SKM-1 treated with dmso at 0.1 percent for 144 hours (cell line): ENCODE data around the gene RELN.

Source experiments
- DNase-seq: peaks from one replicate; lab custom pipeline; 2025; ENCODE audit not compliant: unreplicated experiment; lab: John Stamatoyannopoulos, UW

The RELN gene

GRCh38 chr7:103651593-103652377 lies 337.7 kb downstream of the RELN start:
- DNase-seq = no peak

GRCh38 chr7:103649052-103649451 lies 340.4 kb downstream of the RELN start:
- DNase-seq = no peak

GRCh38 chr7:103648135-103648534 lies 341.3 kb downstream of the RELN start:
- no peak for DNase-seq

GRCh38 chr7:103644319-103644718 lies 345.1 kb downstream of the RELN start:
- no peak for DNase-seq

GRCh38 chr7:103640031-103640779 lies 349.3 kb downstream of the RELN start:
- DNase-seq = no peak

- no peak for DNase-seq
Measured at GRCh38 chr7:103637726-103638125, 351.7 kb downstream of the RELN start.

GRCh38 chr7:103637094-103637493 lies 352.4 kb downstream of the RELN start:
- DNase-seq = no peak

GRCh38 chr7:103636153-103636552 lies 353.3 kb downstream of the RELN start:
- DNase-seq = no peak

- no peak for DNase-seq
Measured at GRCh38 chr7:103632972-103633371, 356.5 kb downstream of the RELN start.

GRCh38 chr7:103632005-103632639 lies 357.3 kb downstream of the RELN start:
- DNase-seq = no peak

GRCh38 chr7:103630318-103630717 lies 359.1 kb downstream of the RELN start:
- DNase-seq = no peak

- DNase-seq = no peak
Measured at GRCh38 chr7:103628742-103629141, 360.7 kb downstream of the RELN start.

- DNase-seq = no peak
Measured at GRCh38 chr7:103626776-103627175, 362.7 kb downstream of the RELN start.

- DNase-seq = no peak
Measured at GRCh38 chr7:103622274-103622673, 367.2 kb downstream of the RELN start.

- no peak for DNase-seq
Measured at GRCh38 chr7:103613655-103614642, 375.5 kb downstream of the RELN start.

GRCh38 chr7:103609778-103610177 lies 379.7 kb downstream of the RELN start:
- no peak for DNase-seq

GRCh38 chr7:103605640-103606039 lies 383.8 kb downstream of the RELN start:
- no peak for DNase-seq

GRCh38 chr7:103598326-103598905 lies 391.0 kb downstream of the RELN start:
- DNase-seq = no peak

GRCh38 chr7:103597606-103598005 lies 391.9 kb downstream of the RELN start:
- no peak for DNase-seq

- DNase-seq = no peak
Measured at GRCh38 chr7:103594186-103594585, 395.3 kb downstream of the RELN start.
